Nephron (organoid): ENCODE measurements around the gene AGAP1.

Experiments
- H3K27ac Mint-ChIP-seq, 3 experiments: 2 replicates each; pipeline ENCODE4 v1.8.0; 2020; ENCODE audit warnings: mixed read lengths in 3 of 3, mild to moderate bottlenecking in 2 of 3, moderate library complexity in 1 of 3
- H3K27me3 Mint-ChIP-seq: 2 replicates; pipeline ENCODE4 v1.8.0; 2021; ENCODE audit warnings: low read depth, mild to moderate bottlenecking, moderate library complexity, mixed read lengths
- H3K36me3 Mint-ChIP-seq: 2 replicates; pipeline ENCODE4 v1.8.0; 2020; ENCODE audit warnings: low read depth, mixed read lengths
- H3K4me1 Mint-ChIP-seq: 2 replicates; pipeline ENCODE4 v1.8.0; 2020; ENCODE audit warnings: mixed read lengths
- H3K4me3 Mint-ChIP-seq, 3 experiments: 2 replicates each; pipeline ENCODE4 v1.8.0; 2020; ENCODE audit warnings: mild to moderate bottlenecking in 3 of 3, mixed read lengths in 3 of 3, moderate library complexity in 2 of 3
- H3K9me3 Mint-ChIP-seq: 2 replicates; pipeline ENCODE4 v1.8.0; 2020; ENCODE audit warnings: mixed read lengths
- TF ChIP-seq, protein P1 (sequence below), 3 experiments: fragments of 200-600 bp; sonication (generic); IDR thresholded peaks; one replicate each; pipeline ENCODE4 v1.5.0; 2021; ENCODE audit warnings: antibody characterized with exemption in 3 of 3; ENCODE audit not compliant: unreplicated experiment in 3 of 3

The AGAP1 gene

DNA sequence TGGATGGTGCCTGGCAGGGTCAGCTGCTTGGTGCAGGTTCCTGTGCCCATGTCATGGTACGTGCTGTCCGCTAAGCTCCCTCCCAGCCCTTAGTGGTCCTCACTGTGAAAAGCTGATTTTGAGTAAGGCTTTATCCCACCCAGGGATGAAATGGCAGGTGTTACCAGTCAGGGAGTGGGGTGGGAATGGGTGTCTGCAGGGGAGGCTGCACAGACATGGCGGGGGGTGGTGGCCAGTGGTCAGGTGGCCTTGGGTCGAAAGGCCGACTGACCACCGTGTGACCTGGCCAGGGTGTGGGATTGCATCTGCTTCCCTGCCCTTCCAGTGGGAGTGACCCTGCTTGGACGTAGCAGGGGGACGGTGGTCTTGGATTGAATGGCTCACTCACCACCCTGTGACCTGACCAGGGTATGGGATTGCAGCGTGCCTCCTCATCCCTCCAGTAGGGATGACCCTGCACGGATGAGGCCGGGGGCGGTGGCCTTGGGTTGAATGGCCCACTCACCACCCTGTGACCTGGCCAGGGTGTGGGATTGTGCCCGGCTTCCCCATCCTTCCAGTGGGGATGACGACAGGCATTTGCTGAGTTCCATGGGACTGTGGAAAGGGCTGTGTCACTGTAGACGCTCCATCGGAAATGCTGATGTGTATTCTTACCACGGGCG lies 29.8 kb downstream of the AGAP1 start:
- H3K27me3 Mint-ChIP-seq: no peaks in the 10 kb centered on the region
- no peaks in the 10 kb centered on the region for H3K9me3 Mint-ChIP-seq
- TF ChIP-seq, protein P1, sequence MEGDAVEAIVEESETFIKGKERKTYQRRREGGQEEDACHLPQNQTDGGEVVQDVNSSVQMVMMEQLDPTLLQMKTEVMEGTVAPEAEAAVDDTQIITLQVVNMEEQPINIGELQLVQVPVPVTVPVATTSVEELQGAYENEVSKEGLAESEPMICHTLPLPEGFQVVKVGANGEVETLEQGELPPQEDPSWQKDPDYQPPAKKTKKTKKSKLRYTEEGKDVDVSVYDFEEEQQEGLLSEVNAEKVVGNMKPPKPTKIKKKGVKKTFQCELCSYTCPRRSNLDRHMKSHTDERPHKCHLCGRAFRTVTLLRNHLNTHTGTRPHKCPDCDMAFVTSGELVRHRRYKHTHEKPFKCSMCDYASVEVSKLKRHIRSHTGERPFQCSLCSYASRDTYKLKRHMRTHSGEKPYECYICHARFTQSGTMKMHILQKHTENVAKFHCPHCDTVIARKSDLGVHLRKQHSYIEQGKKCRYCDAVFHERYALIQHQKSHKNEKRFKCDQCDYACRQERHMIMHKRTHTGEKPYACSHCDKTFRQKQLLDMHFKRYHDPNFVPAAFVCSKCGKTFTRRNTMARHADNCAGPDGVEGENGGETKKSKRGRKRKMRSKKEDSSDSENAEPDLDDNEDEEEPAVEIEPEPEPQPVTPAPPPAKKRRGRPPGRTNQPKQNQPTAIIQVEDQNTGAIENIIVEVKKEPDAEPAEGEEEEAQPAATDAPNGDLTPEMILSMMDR (IDR thresholded peaks at IDR 0.05; ENCODE audit: unreplicated experiment in 3 of 3): no peak
- no peak overlapping the region for H3K27ac Mint-ChIP-seq
- H3K36me3 Mint-ChIP-seq: peaks cover 4% of the 10 kb centered on the region
- peaks cover 19% of the 10 kb centered on the region for H3K4me1 Mint-ChIP-seq
- no peak overlapping the region for H3K4me3 Mint-ChIP-seq

DNA sequence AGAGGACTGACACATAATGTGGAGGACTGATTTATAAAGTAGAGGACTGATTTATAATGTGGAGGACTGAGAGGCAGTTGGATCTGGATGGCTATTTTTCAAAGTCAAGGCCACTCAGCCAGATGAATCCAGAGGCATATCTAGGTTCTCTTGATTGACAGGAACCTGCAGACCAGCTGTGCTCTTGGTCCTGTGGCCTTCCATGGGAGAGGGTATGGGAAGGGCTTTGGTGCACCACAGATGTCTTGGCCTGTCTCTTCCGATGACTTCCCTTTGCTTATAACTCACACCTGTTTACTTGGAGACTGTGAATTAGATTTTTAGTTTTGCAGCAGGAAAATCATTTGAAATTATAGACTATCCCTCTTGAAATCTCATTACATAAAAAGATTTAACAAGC lies 32.3 kb downstream of the AGAP1 start:
- Mint-ChIP-seq H3K36me3 (peaks cover 5% of the 10 kb centered on the region), H3K9me3 (peaks cover 2% of the 10 kb centered on the region), H3K4me1 (peaks cover 27% of the 10 kb centered on the region), H3K27me3 (no peaks in the 10 kb centered on the region), H3K4me3 (no peak overlapping the region), H3K27ac (no peak overlapping the region)
- TF ChIP-seq, protein P1 (IDR thresholded peaks at IDR 0.05; ENCODE audit: unreplicated experiment in 3 of 3): no peak

DNA sequence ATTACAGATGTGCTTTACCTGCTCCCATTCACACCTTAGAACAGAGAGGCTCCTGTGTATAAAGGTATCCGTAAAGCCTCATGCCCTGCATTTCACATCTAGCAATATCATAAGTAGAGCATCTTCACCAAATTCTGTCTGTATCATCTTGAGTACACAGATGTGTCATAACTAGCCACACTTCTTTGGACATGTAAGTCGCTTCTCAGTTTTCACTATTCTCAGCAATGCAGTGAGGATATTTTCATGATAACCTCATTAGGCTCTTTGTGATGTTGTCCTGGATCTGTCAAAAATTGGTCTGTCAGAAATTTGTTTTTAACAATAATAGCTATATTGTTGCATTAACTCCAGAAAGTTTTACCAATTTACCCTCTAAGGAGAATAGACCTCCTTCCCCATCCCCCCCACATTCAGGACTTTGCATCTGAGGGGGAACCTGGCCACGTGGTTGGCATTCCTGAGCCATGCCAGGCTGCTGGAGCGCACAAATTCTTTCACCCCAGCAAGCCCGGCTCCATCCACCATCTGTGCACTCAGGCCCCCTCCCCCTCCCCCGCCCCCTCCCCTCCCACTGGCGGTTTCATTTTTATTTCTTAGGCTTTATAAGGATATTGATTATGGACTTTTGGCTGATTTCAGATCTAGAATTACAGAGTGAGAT lies 34.1 kb downstream of the AGAP1 start:
- no peak overlapping the region for H3K27ac Mint-ChIP-seq

DNA sequence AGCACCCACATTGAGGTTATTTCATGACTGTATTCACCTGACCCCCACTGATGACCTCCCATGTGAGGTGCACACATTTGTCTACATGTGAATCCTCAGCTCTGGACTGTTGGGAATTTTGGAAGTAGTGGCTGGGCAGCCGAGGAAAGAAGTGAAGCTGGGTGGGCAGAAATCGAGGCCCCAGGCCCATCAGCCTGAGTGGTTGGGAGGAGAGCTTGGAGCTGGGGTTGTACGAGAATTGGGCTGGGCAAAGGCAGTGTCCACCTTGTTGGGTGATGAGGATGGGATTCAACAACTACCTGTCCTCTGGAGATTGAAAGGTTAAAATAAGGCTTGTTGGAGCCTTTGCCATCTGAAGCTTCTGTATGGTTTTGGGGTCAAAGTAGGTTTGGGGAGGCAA lies 35.8 kb downstream of the AGAP1 start:
- no peak overlapping the region for H3K27ac Mint-ChIP-seq
- H3K36me3 Mint-ChIP-seq: peaks cover 5% of the 10 kb centered on the region
- TF ChIP-seq, protein P1 (IDR thresholded peaks at IDR 0.05; ENCODE audit: unreplicated experiment in 3 of 3): no peak

More for the DNA sequence above, 34.1 kb downstream of the AGAP1 start:
- H3K36me3 Mint-ChIP-seq: peaks cover 5% of the 10 kb centered on the region
- H3K4me3 Mint-ChIP-seq: no peak overlapping the region
- TF ChIP-seq, protein P1 (IDR thresholded peaks at IDR 0.05; ENCODE audit: unreplicated experiment in 3 of 3): no peak
- H3K27me3 Mint-ChIP-seq: no peaks in the 10 kb centered on the region
- H3K4me1 Mint-ChIP-seq: peaks cover 27% of the 10 kb centered on the region
- peaks cover 2% of the 10 kb centered on the region for H3K9me3 Mint-ChIP-seq

DNA sequence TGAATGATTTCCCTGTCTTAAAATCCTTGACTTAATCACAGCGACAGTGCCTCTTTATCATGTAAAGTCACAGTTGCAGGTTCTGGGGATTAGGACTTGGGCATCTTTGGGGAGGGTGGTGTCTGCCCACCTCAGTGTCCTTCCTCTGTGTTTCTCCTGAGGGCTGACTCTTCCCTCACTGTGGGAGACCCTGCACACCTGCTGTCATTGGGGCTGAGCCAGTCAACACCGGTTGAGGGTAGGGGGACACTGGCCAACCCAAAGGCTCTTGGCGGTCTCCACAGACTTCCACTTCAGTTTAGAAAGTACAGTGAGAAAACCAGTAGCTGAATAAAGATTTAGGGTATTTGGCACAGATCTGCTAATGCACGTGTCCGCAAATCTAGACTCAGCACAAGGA lies 36.9 kb downstream of the AGAP1 start:
- Mint-ChIP-seq H3K4me3 (no peak overlapping the region), H3K27ac (no peak overlapping the region), H3K4me1 (peaks cover 32% of the 10 kb centered on the region), H3K9me3 (peaks cover 2% of the 10 kb centered on the region), H3K36me3 (peaks cover 5% of the 10 kb centered on the region), H3K27me3 (peaks cover 4% of the 10 kb centered on the region)
- TF ChIP-seq, protein P1 (IDR thresholded peaks at IDR 0.05; ENCODE audit: unreplicated experiment in 3 of 3): no peak

More for the DNA sequence above, 35.8 kb downstream of the AGAP1 start:
- H3K4me1 Mint-ChIP-seq: peaks cover 32% of the 10 kb centered on the region
- H3K27me3 Mint-ChIP-seq: peaks cover 3% of the 10 kb centered on the region
- no peak overlapping the region for H3K4me3 Mint-ChIP-seq
- H3K9me3 Mint-ChIP-seq: peaks cover 2% of the 10 kb centered on the region

DNA sequence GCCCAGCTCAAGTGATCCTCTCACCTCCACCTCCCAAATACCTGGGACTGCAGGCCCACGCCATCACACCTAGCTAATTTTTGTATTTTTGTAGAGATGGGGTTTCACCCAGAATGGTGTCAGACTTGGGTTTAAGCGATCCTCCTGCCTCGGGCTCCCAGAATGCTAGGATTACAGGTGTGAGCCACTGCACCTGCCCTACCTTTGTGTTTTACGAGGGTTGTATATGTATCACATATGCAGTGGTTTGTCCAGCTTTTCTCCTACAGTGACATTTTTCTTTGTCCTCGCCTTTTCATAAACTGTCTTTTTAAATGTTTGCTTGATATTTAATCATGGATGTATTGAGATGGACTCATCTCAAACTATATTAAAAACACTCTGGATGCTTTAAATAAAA lies 38.5 kb downstream of the AGAP1 start:
- TF ChIP-seq, protein P1 (IDR thresholded peaks at IDR 0.05; ENCODE audit: unreplicated experiment in 3 of 3): no peak
- H3K27me3 Mint-ChIP-seq: peaks cover 4% of the 10 kb centered on the region
- H3K4me1 Mint-ChIP-seq: peaks cover 32% of the 10 kb centered on the region
- H3K9me3 Mint-ChIP-seq: peaks cover 2% of the 10 kb centered on the region
- H3K36me3 Mint-ChIP-seq: peaks cover 5% of the 10 kb centered on the region
- H3K27ac Mint-ChIP-seq: no peak overlapping the region
- H3K4me3 Mint-ChIP-seq: no peak overlapping the region
